BE2C (cell line): ENCODE measurements around the gene DCDC2.

Source experiments
- DNase-seq: peaks from one replicate; pipeline ENCODE4 v3.0.0-alpha.2; 2020
- H3K27me3 ChIP-seq: fragments of 250-450 bp; sonication (Bioruptor Pico); 2 replicates; pipeline ENCODE4 v1.5.1; 2020; ENCODE audit warnings: mild to moderate bottlenecking
- H3K36me3 ChIP-seq: fragments of 250-450 bp; sonication (Bioruptor Pico); 2 replicates; pipeline ENCODE4 v1.5.1; 2020; ENCODE audit warnings: mild to moderate bottlenecking
- H3K4me1 ChIP-seq: fragments of 250-450 bp; sonication (Bioruptor Pico); 2 replicates; pipeline ENCODE4 v1.5.1; 2020
- H3K4me3 ChIP-seq: 2 replicates; pipeline ENCODE4 v1.5.1; 2011; ENCODE audit warnings: low read depth, low read length
- H3K9me3 ChIP-seq: fragments of 250-450 bp; sonication (Bioruptor Pico); 2 replicates; pipeline ENCODE4 v1.5.1; 2020
- CTCF ChIP-seq: IDR thresholded peaks from 2 replicates; pipeline ENCODE4 v1.5.1; 2012; ENCODE audit warnings: mild to moderate bottlenecking, low read depth, low read length

DCDC2 gene

DNA sequence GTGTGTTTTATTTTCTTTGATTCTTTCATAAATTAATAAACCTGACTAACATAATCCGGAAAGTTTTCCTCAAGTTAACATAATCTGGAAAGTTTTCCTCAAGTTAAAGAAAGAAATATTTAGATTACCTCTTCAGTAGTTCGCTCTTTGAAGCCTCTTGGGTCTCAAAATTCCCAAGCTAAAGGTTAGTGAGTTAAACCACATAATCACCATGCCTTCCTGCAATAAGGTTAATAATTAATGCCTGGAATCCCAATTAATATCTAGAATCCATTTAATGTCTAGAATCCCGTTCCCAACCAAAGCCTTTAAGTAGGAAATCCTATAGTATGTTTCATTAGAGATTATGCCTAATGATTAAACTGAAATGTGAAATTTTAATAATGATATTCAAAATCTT, 12.9 kb downstream of the DCDC2 start:
- Histone ChIP-seq H3K27me3 (peaks cover 2% of the 10 kb centered on the region; the same call in 1 of the 2 replicates), H3K9me3 (no peaks in the 10 kb centered on the region), H3K4me3 (no peak overlapping the region), H3K4me1 (no peaks in the 10 kb centered on the region), H3K36me3 (no peaks in the 10 kb centered on the region)
- no peak for TF ChIP-seq CTCF
- no peak for DNase-seq

DNA sequence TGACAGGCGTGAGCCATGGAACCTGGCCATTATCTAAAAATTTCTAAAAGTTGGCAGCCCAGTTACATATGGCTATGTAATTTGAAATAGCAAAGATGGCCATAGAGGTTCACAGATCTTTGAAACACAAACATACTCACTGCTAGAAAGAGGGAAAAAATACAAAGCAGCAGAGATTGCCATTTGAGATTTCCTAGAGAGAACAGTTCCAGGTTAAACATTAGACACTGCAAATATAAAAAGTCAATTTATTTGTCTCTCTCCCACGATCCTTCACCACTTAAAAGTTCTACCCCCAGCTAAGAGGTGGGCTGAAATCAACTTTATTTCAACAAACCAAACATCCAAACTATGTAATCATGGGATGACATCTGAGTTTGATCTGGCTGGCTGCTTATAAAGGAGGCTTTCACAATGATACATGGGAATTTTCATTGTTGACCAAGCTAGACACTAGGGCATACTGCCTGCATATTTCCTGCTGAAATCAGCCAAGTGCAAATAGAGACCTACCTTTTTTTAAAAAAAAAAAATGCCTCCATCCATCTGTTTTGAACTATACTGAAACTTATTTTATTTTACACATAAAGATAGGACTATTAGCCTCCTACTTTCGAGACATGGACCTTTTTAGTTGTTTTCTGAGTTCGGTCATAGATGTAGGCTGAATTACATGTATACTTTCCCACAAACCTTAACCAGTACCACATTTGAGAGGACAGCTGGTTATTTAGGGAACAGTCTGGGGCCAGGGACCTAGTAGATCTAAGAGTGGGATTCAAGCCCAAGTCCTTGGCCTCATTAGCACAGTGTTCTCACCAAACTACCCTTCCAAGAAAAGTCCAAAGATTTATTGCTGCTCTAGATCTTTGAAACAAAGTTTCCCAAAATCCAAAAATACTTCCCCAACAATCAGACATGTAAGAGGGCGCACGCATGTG, 16.6 kb downstream of the DCDC2 start:
- Histone ChIP-seq H3K9me3 (no peaks in the 10 kb centered on the region), H3K36me3 (no peaks in the 10 kb centered on the region), H3K4me1 (no peaks in the 10 kb centered on the region), H3K27me3 (no peaks in the 10 kb centered on the region), H3K4me3 (no peak overlapping the region)
- TF ChIP-seq CTCF, result no peak
- DNase-seq, result no peak

GRCh38 chr6:24339932-24340331, 17.9 kb downstream of the DCDC2 start:
- no peak overlapping the region for H3K4me3 ChIP-seq
- no peaks in the 10 kb centered on the region for H3K27me3 ChIP-seq
- TF ChIP-seq CTCF, result no peak
- no peak for DNase-seq
- H3K9me3 ChIP-seq, result no peaks in the 10 kb centered on the region
- no peaks in the 10 kb centered on the region for H3K4me1 ChIP-seq
- H3K36me3 ChIP-seq, result no peaks in the 10 kb centered on the region

DNA sequence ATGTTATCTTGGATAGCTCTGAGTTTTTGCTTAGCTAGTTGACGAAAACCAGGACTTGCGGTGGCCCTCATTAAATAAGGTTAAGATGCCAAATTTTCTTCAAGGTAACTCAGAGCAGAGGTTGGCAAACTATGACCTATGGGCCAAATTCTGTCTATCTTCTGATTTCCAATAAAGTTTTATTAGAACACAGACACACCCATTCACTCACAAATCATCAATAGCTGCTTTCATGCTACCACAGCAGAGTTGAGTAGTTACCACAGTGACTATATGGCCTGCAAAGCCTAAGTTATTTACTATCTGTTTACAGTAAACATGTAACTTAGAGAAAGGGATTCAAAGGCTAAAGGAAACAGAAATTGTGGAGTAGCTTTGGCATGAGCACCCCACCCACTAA, 23.6 kb downstream of the DCDC2 start:
- Histone ChIP-seq H3K4me1 (no peaks in the 10 kb centered on the region), H3K36me3 (no peaks in the 10 kb centered on the region), H3K27me3 (no peaks in the 10 kb centered on the region), H3K4me3 (no peak overlapping the region), H3K9me3 (no peaks in the 10 kb centered on the region)
- no peak for TF ChIP-seq CTCF
- DNase-seq, result no peak

GRCh38 chr6:24332317-24332716, 25.5 kb downstream of the DCDC2 start:
- Histone ChIP-seq H3K9me3 (no peaks in the 10 kb centered on the region), H3K36me3 (no peaks in the 10 kb centered on the region), H3K4me1 (no peaks in the 10 kb centered on the region), H3K4me3 (no peak overlapping the region), H3K27me3 (no peaks in the 10 kb centered on the region)
- no peak for DNase-seq
- TF ChIP-seq CTCF, result no peak

DNA sequence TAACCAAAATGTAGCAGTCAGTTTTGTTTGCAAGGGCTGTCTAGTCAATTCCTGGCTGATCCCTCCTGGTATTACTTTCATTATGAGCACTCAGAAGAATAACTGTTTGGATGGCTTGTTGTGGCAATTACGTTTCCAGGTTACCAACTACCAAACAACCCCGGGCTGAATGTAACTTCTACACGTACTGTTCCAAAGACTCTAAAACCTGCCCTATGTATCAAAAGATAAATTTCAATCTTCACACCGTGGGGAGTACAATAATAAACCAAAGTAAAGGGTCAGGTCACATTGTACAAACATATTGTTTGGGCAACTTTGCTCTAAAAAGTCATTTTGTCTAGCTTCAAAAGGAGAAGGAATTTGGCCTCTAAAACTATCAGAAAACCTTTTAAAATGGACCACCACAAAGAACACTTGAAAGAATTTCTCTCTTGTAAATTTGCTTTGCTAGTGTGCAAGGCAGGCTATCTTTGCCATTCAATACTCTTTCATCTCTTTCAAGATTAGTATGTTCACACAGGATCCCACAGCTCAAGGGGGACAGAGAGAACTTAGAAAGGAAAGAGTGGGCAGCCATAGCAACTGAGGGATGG, 27.6 kb downstream of the DCDC2 start:
- DNase-seq, result no peak
- Histone ChIP-seq H3K4me1 (no peaks in the 10 kb centered on the region), H3K4me3 (no peak overlapping the region), H3K9me3 (no peaks in the 10 kb centered on the region), H3K36me3 (no peaks in the 10 kb centered on the region), H3K27me3 (0 out of 2 replicates have a peak, but pooled peaks cover 1% of the 10 kb centered on the region)
- TF ChIP-seq CTCF, result no peak
